GM23338 (cell line): ENCODE measurements around the gene GATAD2B. TPM values are rescaled to one million over a fixed set of nuclear protein-coding genes. Genes with fewer than 3 reads are reported as not detected.

Experiments used
- ATAC-seq: fragments of 200-7000 bp; cut with Tn5 transposase; 3 replicates; pipeline ENCODE4 v1.9.1; 2020
- DNase-seq: peaks from one replicate; pipeline ENCODE4 v3.0.0-alpha.2; 2015; ENCODE audit warnings: low spot score
- H2AFZ ChIP-seq: fragments of 200-600 bp; sonication (generic); 2 replicates; pipeline ENCODE4 v1.8.0; 2016; ENCODE audit warnings: antibody characterized with exemption, mild to moderate bottlenecking, moderate library complexity
- H3F3A ChIP-seq: fragments of 200-600 bp; sonication (generic); replicated peaks from 2 replicates; pipeline ENCODE4 v1.8.0; 2017; ENCODE audit warnings: antibody characterized with exemption, mixed run types, low read depth
- H3K27ac ChIP-seq: fragments of 200-600 bp; sonication (generic); 2 replicates; pipeline ENCODE4 v1.6.1; 2016; ENCODE audit warnings: low read depth
- H3K27me3 ChIP-seq: fragments of 200-600 bp; sonication (generic); 2 replicates; pipeline ENCODE4 v1.8.0; 2016; ENCODE audit warnings: mild to moderate bottlenecking, mixed run types, moderate library complexity; ENCODE audit not compliant: insufficient read depth
- H3K36me3 ChIP-seq: fragments of 200-600 bp; sonication (generic); 2 replicates; pipeline ENCODE4 v1.8.0; 2016; ENCODE audit warnings: mild to moderate bottlenecking; ENCODE audit not compliant: insufficient read depth
- H3K4me1 ChIP-seq: fragments of 200-600 bp; sonication (generic); 2 replicates; pipeline ENCODE4 v1.8.0; 2016; ENCODE audit warnings: mild to moderate bottlenecking, moderate library complexity; ENCODE audit not compliant: insufficient read depth
- H3K4me2 ChIP-seq: fragments of 200-600 bp; sonication (generic); 2 replicates; pipeline ENCODE4 v1.7.1; 2017; ENCODE audit warnings: mixed run types
- H3K4me3 ChIP-seq: fragments of 200-600 bp; sonication (generic); 2 replicates; pipeline ENCODE4 v1.6.1; 2016; ENCODE audit warnings: mixed run types
- H3K79me2 ChIP-seq: fragments of 200-600 bp; sonication (generic); replicated peaks from 2 replicates; pipeline ENCODE4 v1.8.0; 2017; ENCODE audit warnings: mild to moderate bottlenecking; ENCODE audit not compliant: insufficient read depth
- H3K9me2 ChIP-seq: fragments of 200-600 bp; sonication (generic); 2 replicates; pipeline ENCODE4 v1.8.0; 2017; ENCODE audit not compliant: insufficient read depth
- H4K20me1 ChIP-seq: fragments of 200-600 bp; sonication (generic); replicated peaks from 2 replicates; pipeline ENCODE4 v1.8.0; 2017; ENCODE audit warnings: mild to moderate bottlenecking; ENCODE audit not compliant: insufficient read depth
- H3K27ac Mint-ChIP-seq: 2 replicates; pipeline ENCODE4 v1.8.0; 2020; ENCODE audit warnings: inconsistent platforms, mild to moderate bottlenecking, moderate library complexity, mixed read lengths
- H3K27me3 Mint-ChIP-seq: 3 replicates; pipeline ENCODE4 v1.8.0; 2022; ENCODE audit warnings: low read depth, mild to moderate bottlenecking, moderate library complexity, mixed read lengths, inconsistent platforms; ENCODE audit not compliant: insufficient read depth, poor library complexity
- H3K36me3 Mint-ChIP-seq: 3 replicates; pipeline ENCODE4 v1.8.0; 2021; ENCODE audit warnings: low read depth, mild to moderate bottlenecking, inconsistent platforms, moderate library complexity, mixed read lengths
- H3K4me1 Mint-ChIP-seq: 3 replicates; pipeline ENCODE4 v1.8.0; 2020; ENCODE audit warnings: mild to moderate bottlenecking, inconsistent platforms, mixed read lengths
- H3K4me3 Mint-ChIP-seq: 3 replicates; pipeline ENCODE4 v1.8.0; 2021; ENCODE audit warnings: moderate library complexity, mild to moderate bottlenecking, inconsistent platforms, mixed read lengths
- H3K9me3 Mint-ChIP-seq: 3 replicates; pipeline ENCODE4 v1.8.0; 2020; ENCODE audit warnings: moderate library complexity, mild to moderate bottlenecking, inconsistent platforms, mixed read lengths
- CTCF ChIP-seq, 2 experiments: fragments of 200-600 bp in 1 of 2; sonication (generic) in 1 of 2; conservative IDR thresholded peaks; 2 replicates each; pipeline versions ENCODE4 v1.5.1 to v1.6.1; 2016 to 2017; ENCODE audit warnings: antibody characterized with exemption in 2 of 2, low read depth in 2 of 2, mild to moderate bottlenecking in 2 of 2, moderate library complexity in 1 of 2
- EZH2 ChIP-seq: fragments of 200-600 bp; sonication (generic); IDR thresholded peaks from one replicate; pipeline ENCODE4 v1.8.0; 2017; ENCODE audit warnings: antibody characterized with exemption, mild to moderate bottlenecking, low read depth; ENCODE audit not compliant: unreplicated experiment
- REST ChIP-seq: IDR thresholded peaks from one replicate; pipeline ENCODE4 v1.6.1; 2018; ENCODE audit warnings: antibody characterized with exemption; ENCODE audit not compliant: unreplicated experiment
- ZNF114 ChIP-seq: fragments of 250-450 bp; sonication (Bioruptor Pico); IDR thresholded peaks from 2 replicates; pipeline ENCODE4 v1.5.0; 2020; ENCODE audit warnings: mild to moderate bottlenecking, moderate library complexity
- ZNF462 ChIP-seq: fragments of 250-450 bp; sonication (Bioruptor Pico); IDR thresholded peaks from 2 replicates; pipeline ENCODE4 v1.5.0; 2020; ENCODE audit warnings: mild to moderate bottlenecking, moderate library complexity
- polyA plus RNA-seq: library from polyadenylated mRNA; unstranded; fragments of >200 nt; fragmentation: Nextera tagmentation; extraction: Ambion mirVana; gene quantifications from 2 replicates; pipeline ENCODE4 v1.2.1, GENCODE V29; 2016
- total RNA-seq: library from RNA; depleted of rRNA; stranded (reverse); fragments of >200 nt; shearing (Covaris generic); gene quantifications from 2 replicates; pipeline ENCODE4 v1.2.3, GENCODE V29; 2014

GATAD2B gene
- total and polyA plus RNA-seq, 2 experiments from 2014 or later = 5.2 to 17.8 TPM

GRCh38 chr1:153926405-153926804, 3.6 kb upstream of the GATAD2B start (continued):
- TF ChIP-seq EZH2 (no peak), ZNF114 (CRISPR knock-in tag) (no peak), ZNF462 (CRISPR knock-in tag) (no peak)

DNA sequence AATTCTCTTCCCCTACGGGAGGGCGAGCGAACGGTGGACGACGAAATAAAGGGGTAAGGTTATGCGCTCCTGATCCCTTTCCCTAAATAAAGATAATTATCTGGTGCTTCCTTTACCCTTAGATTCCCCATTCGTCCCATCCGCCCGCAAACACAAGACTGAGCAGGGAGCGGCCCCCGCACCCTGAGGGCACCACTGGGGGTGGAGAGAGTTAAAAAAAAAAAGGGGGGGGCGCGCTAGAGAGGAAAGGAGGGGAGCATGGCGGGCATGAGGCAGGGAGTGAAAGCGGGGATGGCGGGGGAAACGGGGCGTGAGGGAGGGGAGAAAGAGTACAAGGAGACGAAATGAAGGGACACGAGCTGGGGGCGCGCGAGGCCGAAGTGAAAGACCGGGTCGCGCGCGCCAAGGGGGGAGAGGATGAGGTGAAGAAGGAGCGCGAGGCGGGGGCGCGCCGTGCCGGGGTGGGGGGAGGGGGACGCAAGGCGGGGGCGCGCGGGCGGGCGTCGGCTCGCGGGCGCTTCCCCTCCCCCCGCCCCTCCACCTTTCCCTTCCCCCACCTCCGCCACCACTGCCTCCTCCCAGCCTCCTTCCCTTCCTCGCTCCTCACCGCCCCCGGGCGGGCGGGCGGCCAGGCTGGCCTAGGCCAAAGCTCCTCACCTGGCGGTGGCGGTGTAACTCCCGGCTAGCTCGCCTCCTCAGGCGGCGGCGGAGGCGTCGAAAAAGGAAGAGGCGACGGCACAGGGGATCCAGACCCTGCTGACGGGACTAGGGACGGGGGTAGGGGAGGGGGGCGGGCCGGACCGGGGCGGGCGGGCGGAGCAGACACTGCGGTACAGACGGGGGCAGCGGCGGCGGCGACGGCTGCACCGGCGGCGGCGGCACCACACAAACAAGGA, 448 bp downstream of the GATAD2B start:
- Histone ChIP-seq H3K27me3 (no peaks in the 10 kb centered on the region), H3K79me2 (peaks cover 49% of the 10 kb centered on the region), H3K4me1 (peaks cover 18% of the 10 kb centered on the region), H2AFZ (no peak overlapping the region), H3K4me3 (peak overlapping the region; percentile 99), H3K27ac (peak overlapping the region; percentile 99), H3K4me2 (peak overlapping the region; percentile 92), H4K20me1 (peaks cover 44% of the 10 kb centered on the region), H3F3A (peaks cover 13% of the 10 kb centered on the region; the same call in 1 of the 2 replicates), H3K36me3 (no peaks in the 10 kb centered on the region), H3K9me2 (no peaks in the 10 kb centered on the region)
- H3K9me3 Mint-ChIP-seq = no peaks in the 10 kb centered on the region; the same call in 2 of the 3 replicates
- H3K36me3 Mint-ChIP-seq = no peaks in the 10 kb centered on the region; the same call in 2 of the 3 replicates
- ATAC-seq = peak; percentile 49
- H3K4me1 Mint-ChIP-seq = peaks cover 22% of the 10 kb centered on the region
- H3K4me3 Mint-ChIP-seq = peak overlapping the region; percentile 83
- peak overlapping the region; percentile 96 for H3K27ac Mint-ChIP-seq
- peak; percentile 79 for DNase-seq
- TF ChIP-seq REST (no peak), ZNF114 (CRISPR knock-in tag) (no peak), CTCF (conservative IDR thresholded peaks at IDR 0.05; ENCODE audit: low read depth in 2 of 2) (peak in 1 of 2 experiments; percentile 41; a peak in 2 of 4 replicates)
- peaks cover 18% of the 10 kb centered on the region for H3K27me3 Mint-ChIP-seq
